T-cell (primary cell): ENCODE measurements around the gene ATRN. TPM values are rescaled to one million over a fixed set of nuclear protein-coding genes. Genes with fewer than 3 reads are reported as not detected.

Experiments
- ATAC-seq, 4 experiments: fragments of 200-7000 bp in 3 of 4; fragments of 150-1000 bp in 1 of 4; cut with Tn5 transposase; replicated peaks in 1 of 4; 1 replicate in 3 of 4; 2 replicates in 1 of 4; pipeline ENCODE4 v1.10.0; 2021; ENCODE audit warnings: moderate library complexity in 3 of 4, mild to moderate bottlenecking in 2 of 4, moderate number of reproducible peaks in 1 of 4
- CTCF ChIA-PET, 2 donors: fragments of 300-600 bp; sonication (Branson Sonifier 250); formaldehyde crosslinking; loops; one replicate each; lab custom pipeline; 2022; ENCODE audit warnings: antibody characterized with exemption in 2 of 2; lab: Charles Lee
- POLR2A ChIA-PET, 2 donors: fragments of 300-600 bp; sonication (Branson Sonifier 250); formaldehyde crosslinking; loops; one replicate each; lab custom pipeline; 2022; ENCODE audit warnings: antibody characterized with exemption in 2 of 2; lab: Charles Lee
- DNase-seq, 35 experiments: peaks; one replicate each; pipeline versions ENCODE4 v3.0.0 to v3.0.0-alpha.2; 2013 to 2023
- H3K27ac ChIP-seq: one replicate; pipeline ENCODE4 v1.5.1; 2013; ENCODE audit warnings: low read length
- H3K27me3 ChIP-seq, 2 experiments: replicated peaks in 1 of 2; 1 replicate in 1 of 2; 2 replicates in 1 of 2; pipeline versions ENCODE4 v1.6.1 to v1.7.0; 2013; ENCODE audit warnings: low read length in 1 of 2, mixed read lengths in 1 of 2; ENCODE audit not compliant: control insufficient read depth in 2 of 2, insufficient read depth in 2 of 2; ENCODE audit errors: extremely low read depth in 1 of 2
- H3K36me3 ChIP-seq, 2 donors: 1 replicate in 1 of 2; 2 replicates in 1 of 2; pipeline versions ENCODE4 v1.6.1 to v1.7.0; 2013; ENCODE audit warnings: low read length in 1 of 2; ENCODE audit not compliant: control insufficient read depth in 2 of 2, insufficient read depth in 1 of 2; ENCODE audit errors: extremely low read depth in 1 of 2
- H3K4me1 ChIP-seq, 2 experiments: 1 replicate in 1 of 2; 2 replicates in 1 of 2; pipeline versions ENCODE4 v1.6.1 to v1.7.0; 2013; ENCODE audit warnings: low read length in 2 of 2, mixed read lengths in 1 of 2; ENCODE audit not compliant: insufficient read depth in 2 of 2, control insufficient read depth in 1 of 2; ENCODE audit errors: extremely low read depth in 1 of 2
- H3K4me3 ChIP-seq, 2 donors: 1 replicate in 1 of 2; 2 replicates in 1 of 2; pipeline versions ENCODE4 v1.5.1 to v1.7.0; 2013; ENCODE audit warnings: mild to moderate bottlenecking in 2 of 2, low read length in 1 of 2, moderate library complexity in 1 of 2; ENCODE audit not compliant: control insufficient read depth in 1 of 2; ENCODE audit errors: extremely low read depth in 1 of 2
- H3K9me3 ChIP-seq: 2 replicates; pipeline ENCODE4 v1.7.0; 2013
- H3K27ac Mint-ChIP-seq, 2 donors: one replicate each; pipeline ENCODE4 v1.8.0; 2020 to 2021; ENCODE audit warnings: mild to moderate bottlenecking in 2 of 2, mixed read lengths in 2 of 2
- H3K27me3 Mint-ChIP-seq, 2 donors: one replicate each; pipeline ENCODE4 v1.8.0; 2021 to 2022; ENCODE audit warnings: mixed read lengths in 2 of 2
- H3K36me3 Mint-ChIP-seq: one replicate; pipeline ENCODE4 v1.8.0; 2021; ENCODE audit warnings: mixed read lengths
- H3K4me1 Mint-ChIP-seq, 3 donors: one replicate each; pipeline ENCODE4 v1.8.0; 2020 to 2022; ENCODE audit warnings: mixed read lengths in 3 of 3, mild to moderate bottlenecking in 1 of 3
- H3K4me3 Mint-ChIP-seq, 3 donors: one replicate each; pipeline ENCODE4 v1.8.0; 2020 to 2022; ENCODE audit warnings: mild to moderate bottlenecking in 3 of 3, mixed read lengths in 3 of 3, moderate library complexity in 3 of 3
- H3K9me3 Mint-ChIP-seq, 3 donors: one replicate each; pipeline ENCODE4 v1.8.0; 2020 to 2022; ENCODE audit warnings: mixed read lengths in 3 of 3
- WGBS: methylation state at CpG from one replicate; pipeline ENCODE4 v1.1.5; 2013; ENCODE audit warnings: missing lambda C conversion rate; ENCODE audit not compliant: insufficient coverage; 5-methylcytosine and 5-hydroxymethylcytosine counted together
- total RNA-seq, 35 experiments: library from RNA in 6 of 35; stranded (reverse) in 6 of 35; fragments of 120-200 nt in 1 of 35; gene quantifications; one replicate each; pipeline versions ENCODE4 v1.2.1 to v1.2.4 and lab custom pipeline; 2013 to 2026

ATRN gene
- total RNA-seq, 5 donors from 2014 or later (not counting 1 experiment from before 2014, with no cell fraction given) = 13.6 to 15.8 (median 13.7) TPM

GRCh38 chr20:3673221-3674070 is 202.6 kb downstream of the ATRN start:
- Mint-ChIP-seq H3K9me3 (no peaks in the 10 kb centered on the region), H3K27ac (no peak overlapping the region), H3K4me1 (peaks cover 7 to 10% (median 8%) of the 10 kb centered on the region in 3 donors), H3K27me3 (peaks cover 37 to 64% of the 10 kb centered on the region in 2 donors), H3K4me3 (peak overlapping the region in 1 of 3 donors; percentile 21), H3K36me3 (no peaks in the 10 kb centered on the region)
- Histone ChIP-seq H3K9me3 (no peaks in the 10 kb centered on the region), H3K27me3 (peaks cover 6 to 95% of the 10 kb centered on the region in 2 experiments), H3K4me1 (peaks cover 0 to 19% of the 10 kb centered on the region in 2 experiments), H3K4me3 (no peak overlapping the region), H3K27ac (no peak overlapping the region), H3K36me3 (no peaks in the 10 kb centered on the region)
- CTCF ChIA-PET = no interaction called here
- ATAC-seq (no peak), DNase-seq (no peak)
- 42% methylated on average over 83 of the region's 90 CpGs for WGBS
- POLR2A ChIA-PET = no interaction called here

GRCh38 chr20:3674447-3674846 is 203.6 kb downstream of the ATRN start:
- no peaks in the 10 kb centered on the region for H3K9me3 Mint-ChIP-seq
- CTCF ChIA-PET = interaction anchor here in 1 of 2 donors (0.7 kb wide), 1 partner anchor 556 kb away, joined by 3 read pairs; no protein-coding TSS in a partner anchor

GRCh38 chr20:3674995-3675900 is 204.4 kb downstream of the ATRN start:
- no peaks in the 10 kb centered on the region for H3K9me3 ChIP-seq
- WGBS = 43% methylated on average over 10 of the region's 13 CpGs
- DNase-seq = no peak
- no peak for ATAC-seq
- Mint-ChIP-seq H3K36me3 (no peaks in the 10 kb centered on the region), H3K4me3 (no peak overlapping the region), H3K4me1 (peaks cover 7 to 10% (median 8%) of the 10 kb centered on the region in 3 donors), H3K27ac (peak overlapping the region in 1 of 2 donors; percentile 12), H3K9me3 (no peaks in the 10 kb centered on the region), H3K27me3 (peaks cover 44 to 63% of the 10 kb centered on the region in 2 donors)
- POLR2A ChIA-PET = no interaction called here
- no peak overlapping the region for H3K27ac ChIP-seq
- CTCF ChIA-PET = interaction anchor here in 1 of 2 donors (0.7 kb wide), 1 partner anchor 557 kb away, joined by 3 read pairs; no protein-coding TSS in a partner anchor
- no peaks in the 10 kb centered on the region for H3K36me3 ChIP-seq
- no peak overlapping the region for H3K4me3 ChIP-seq
- peaks cover 0 to 19% of the 10 kb centered on the region in 2 experiments for H3K4me1 ChIP-seq
- H3K27me3 ChIP-seq = peaks cover 6 to 93% of the 10 kb centered on the region in 2 experiments

More at GRCh38 chr20:3674447-3674846, 203.6 kb downstream of the ATRN start:
- Histone ChIP-seq H3K27ac (no peak overlapping the region), H3K27me3 (peaks cover 6 to 93% of the 10 kb centered on the region in 2 experiments), H3K4me1 (peaks cover 0 to 19% of the 10 kb centered on the region in 2 experiments), H3K36me3 (no peaks in the 10 kb centered on the region), H3K9me3 (no peaks in the 10 kb centered on the region), H3K4me3 (no peak overlapping the region)
- no peak overlapping the region for H3K4me3 Mint-ChIP-seq
- no peaks in the 10 kb centered on the region for H3K36me3 Mint-ChIP-seq
- H3K27ac Mint-ChIP-seq = no peak overlapping the region
- DNase-seq (no peak), ATAC-seq (no peak)
- H3K4me1 Mint-ChIP-seq = peaks cover 7 to 10% (median 8%) of the 10 kb centered on the region in 3 donors
- WGBS = 63% methylated on average over 7 of the region's 10 CpGs
- POLR2A ChIA-PET = no interaction called here
- H3K27me3 Mint-ChIP-seq = peaks cover 44 to 67% of the 10 kb centered on the region in 2 donors

GRCh38 chr20:3677733-3678132 is 206.9 kb downstream of the ATRN start:
- ChIA-PET POLR2A (no interaction called here), CTCF (interaction anchor here in 1 of 2 donors (1.1 kb wide), 1 partner anchor 143 kb away, joined by 3 read pairs; no protein-coding TSS in a partner anchor)
- peaks cover 45 to 58% of the 10 kb centered on the region in 2 donors for H3K27me3 Mint-ChIP-seq
- no peak overlapping the region for H3K4me3 Mint-ChIP-seq
- H3K36me3 Mint-ChIP-seq = no peaks in the 10 kb centered on the region
- DNase-seq (no peak), ATAC-seq (no peak)
- no peak overlapping the region for H3K27ac Mint-ChIP-seq
- H3K9me3 Mint-ChIP-seq = no peaks in the 10 kb centered on the region
- Histone ChIP-seq H3K4me3 (no peak overlapping the region), H3K27ac (no peak overlapping the region), H3K36me3 (no peaks in the 10 kb centered on the region), H3K4me1 (peaks cover 0 to 16% of the 10 kb centered on the region in 2 experiments), H3K27me3 (peaks cover 4 to 90% of the 10 kb centered on the region in 2 experiments), H3K9me3 (no peaks in the 10 kb centered on the region)
- WGBS = 81% methylated on average over 7 of the region's 8 CpGs
- H3K4me1 Mint-ChIP-seq = peaks cover 5 to 11% (median 7%) of the 10 kb centered on the region in 3 donors

- POLR2A ChIA-PET = no interaction called here
- Histone ChIP-seq H3K36me3 (no peaks in the 10 kb centered on the region), H3K4me1 (peaks cover 0 to 13% of the 10 kb centered on the region in 2 experiments), H3K9me3 (no peaks in the 10 kb centered on the region), H3K27ac (no peak overlapping the region), H3K4me3 (no peak overlapping the region), H3K27me3 (peaks cover 2 to 89% of the 10 kb centered on the region in 2 experiments)
- DNase-seq = no peak
- Mint-ChIP-seq H3K27ac (no peak overlapping the region), H3K36me3 (no peaks in the 10 kb centered on the region), H3K4me3 (no peak overlapping the region), H3K27me3 (peaks cover 46 to 57% of the 10 kb centered on the region in 2 donors), H3K9me3 (no peaks in the 10 kb centered on the region), H3K4me1 (peaks cover 3 to 8% (median 7%) of the 10 kb centered on the region in 3 donors)
- no peak for ATAC-seq
- CTCF ChIA-PET = no interaction called here
- WGBS = 70% methylated on average over 2 of the region's 2 CpGs
These were observed 207.4 kb downstream of the ATRN start for GRCh38 chr20:3678198-3678597.
